ENCODE measurements around the gene PDSS2.
"Not testable (repeated sequence)": the region's sequence is repeated elsewhere in the genome, so short reads cannot be mapped to it uniquely, and the experiment has no call there.

PDSS2 gene

DNA sequence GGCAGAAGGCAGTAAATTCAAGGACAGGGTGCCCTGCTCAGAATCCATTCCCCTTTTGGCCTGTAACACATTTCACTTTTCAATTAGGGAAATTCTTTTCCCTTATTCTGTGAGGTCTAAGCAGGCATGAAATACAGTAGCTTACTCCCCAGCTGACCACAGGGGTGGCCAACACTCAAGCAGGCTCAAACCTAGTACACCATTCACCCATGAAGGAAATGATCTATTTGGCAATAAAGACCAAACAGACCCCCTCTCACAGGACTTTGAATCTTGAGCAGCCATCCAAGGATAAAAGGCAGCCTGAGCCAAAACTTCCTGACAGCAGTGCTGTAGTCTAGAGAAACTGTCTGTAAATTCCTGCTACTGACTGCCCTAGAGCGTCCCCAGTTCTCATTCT, 17.7 kb downstream of the PDSS2 start:
- no peak overlapping the region for H3K27ac ChIP-seq
- TF ChIP-seq, protein P1, sequence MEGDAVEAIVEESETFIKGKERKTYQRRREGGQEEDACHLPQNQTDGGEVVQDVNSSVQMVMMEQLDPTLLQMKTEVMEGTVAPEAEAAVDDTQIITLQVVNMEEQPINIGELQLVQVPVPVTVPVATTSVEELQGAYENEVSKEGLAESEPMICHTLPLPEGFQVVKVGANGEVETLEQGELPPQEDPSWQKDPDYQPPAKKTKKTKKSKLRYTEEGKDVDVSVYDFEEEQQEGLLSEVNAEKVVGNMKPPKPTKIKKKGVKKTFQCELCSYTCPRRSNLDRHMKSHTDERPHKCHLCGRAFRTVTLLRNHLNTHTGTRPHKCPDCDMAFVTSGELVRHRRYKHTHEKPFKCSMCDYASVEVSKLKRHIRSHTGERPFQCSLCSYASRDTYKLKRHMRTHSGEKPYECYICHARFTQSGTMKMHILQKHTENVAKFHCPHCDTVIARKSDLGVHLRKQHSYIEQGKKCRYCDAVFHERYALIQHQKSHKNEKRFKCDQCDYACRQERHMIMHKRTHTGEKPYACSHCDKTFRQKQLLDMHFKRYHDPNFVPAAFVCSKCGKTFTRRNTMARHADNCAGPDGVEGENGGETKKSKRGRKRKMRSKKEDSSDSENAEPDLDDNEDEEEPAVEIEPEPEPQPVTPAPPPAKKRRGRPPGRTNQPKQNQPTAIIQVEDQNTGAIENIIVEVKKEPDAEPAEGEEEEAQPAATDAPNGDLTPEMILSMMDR (conservative IDR thresholded peaks at IDR 0.05): no peak

DNA sequence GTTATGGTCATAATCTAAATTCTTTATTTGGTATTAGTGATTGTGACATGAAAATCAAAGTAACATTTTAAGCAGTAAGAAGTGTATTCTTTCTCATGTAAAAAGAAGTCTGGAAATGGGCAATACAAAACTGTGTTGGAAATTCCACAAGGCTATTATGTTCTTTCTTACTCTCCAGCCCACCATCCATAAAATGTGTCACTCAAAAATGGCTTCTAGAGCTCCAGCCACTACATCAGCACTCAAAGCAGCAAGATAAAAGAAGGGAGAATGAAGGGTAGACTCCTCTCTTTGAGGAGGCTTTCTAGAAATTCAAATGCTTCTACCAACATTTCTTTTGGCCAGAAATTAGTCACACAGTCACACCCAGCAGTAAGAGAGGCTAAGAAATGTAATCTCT, 18.4 kb downstream of the PDSS2 start:
- H3K27ac ChIP-seq: no peak overlapping the region
- TF ChIP-seq, protein P1 (conservative IDR thresholded peaks at IDR 0.05): no peak

GRCh38 chr6:107439406-107439805, 20.0 kb downstream of the PDSS2 start:
- TF ChIP-seq, protein P1 (conservative IDR thresholded peaks at IDR 0.05): no peak
- no peak overlapping the region for H3K27ac ChIP-seq

- TF ChIP-seq, protein P1 (conservative IDR thresholded peaks at IDR 0.05): no peak
- H3K27ac ChIP-seq: no peak overlapping the region
These were observed 21.7 kb downstream of the PDSS2 start for GRCh38 chr6:107437691-107438090.

GRCh38 chr6:107436881-107437280, 22.5 kb downstream of the PDSS2 start:
- no peak overlapping the region for H3K27ac ChIP-seq
- TF ChIP-seq, protein P1 (conservative IDR thresholded peaks at IDR 0.05): no peak

DNA sequence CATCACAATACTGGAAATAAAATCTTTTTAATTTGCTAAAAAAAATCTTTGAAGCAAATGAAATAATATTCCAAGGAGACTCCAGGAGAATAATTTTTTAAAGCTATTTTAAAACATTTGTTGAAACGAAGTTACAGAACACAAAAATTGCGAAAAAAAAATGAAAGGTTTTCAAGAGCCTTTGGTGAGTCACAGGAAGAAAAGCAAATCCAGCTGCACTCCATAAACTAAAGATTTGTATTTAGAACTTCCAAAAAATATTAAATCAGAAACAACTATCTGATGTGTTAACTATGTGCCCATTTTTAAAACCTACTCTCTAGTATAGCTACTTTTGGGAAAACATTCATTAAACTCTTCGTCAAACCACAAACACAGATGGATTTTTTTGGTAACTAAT, 23.6 kb downstream of the PDSS2 start:
- H3K27ac ChIP-seq: no peak overlapping the region
- TF ChIP-seq, protein P1 (conservative IDR thresholded peaks at IDR 0.05): no peak

DNA sequence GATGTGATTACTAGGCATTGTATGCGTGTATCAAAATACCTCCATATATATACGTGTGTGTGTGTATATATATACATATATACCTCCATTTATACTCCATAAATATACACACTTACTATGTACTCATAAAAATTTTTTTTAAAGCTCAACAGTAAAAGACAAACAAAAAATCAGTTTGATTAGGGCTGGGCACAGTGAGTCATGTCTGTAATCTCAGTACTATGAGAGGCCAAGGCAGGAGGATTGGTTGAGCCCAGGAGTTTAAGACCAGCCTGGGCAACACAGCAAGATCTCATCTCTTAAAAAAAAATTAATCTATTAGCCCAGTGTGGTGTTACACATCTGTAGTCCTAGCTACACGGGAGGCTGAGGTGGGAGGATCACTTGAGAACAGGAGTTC, 24.6 kb downstream of the PDSS2 start:
- TF ChIP-seq, protein P1 (conservative IDR thresholded peaks at IDR 0.05): no peak

DNA sequence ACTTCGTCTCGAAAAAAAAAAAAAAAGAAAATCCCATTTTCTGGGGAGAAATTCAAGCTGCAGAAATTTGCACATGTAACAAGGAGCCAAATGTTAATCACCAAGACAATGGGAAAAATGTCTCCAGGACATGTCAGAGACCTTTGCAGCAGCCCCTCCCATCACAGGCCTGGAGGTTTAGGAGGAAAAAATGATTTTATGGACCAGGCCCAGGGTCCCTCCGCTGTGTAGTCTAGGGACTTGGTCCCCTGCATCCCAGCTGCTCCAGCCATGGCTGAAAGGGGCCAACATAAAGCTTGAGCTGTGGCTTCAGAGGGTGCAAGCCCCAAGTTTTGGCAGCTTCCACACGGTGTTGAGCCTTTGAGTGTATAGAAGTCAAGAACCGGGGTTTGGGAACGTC, 33.4 kb downstream of the PDSS2 start:
- H3K27ac ChIP-seq: not testable (repeated sequence)

More for the DNA sequence above, 24.6 kb downstream of the PDSS2 start:
- no peak overlapping the region for H3K27ac ChIP-seq

Data from VCaP (cell line).